GM12878 (cell line): Measurements from ENCODE around the gene RBBP5. TPM values are rescaled to one million over a fixed set of nuclear protein-coding genes. Genes with fewer than 3 reads are reported as not detected.

Experiments
- ATAC-seq: fragments of 200-7000 bp; cut with Tn5 transposase; 3 replicates; pipeline ENCODE4 v1.9.1; 2020; ENCODE audit warnings: mild to moderate bottlenecking, moderate library complexity
- BruUV-seq: library from RNA; stranded (reverse); fragments of 400-500 nt; replicated peaks from 2 replicates; lab custom pipeline; 2021; lab: Mats Ljungman, UMichigan
- CTCF ChIA-PET: fragments of 300-600 bp; sonication (Branson Sonifier 250); formaldehyde crosslinking; extraction: SDS; loops from one replicate; lab custom pipeline; 2021; ENCODE audit warnings: inconsistent platforms; lab: Yijun Ruan, JAX
- POLR2A ChIA-PET: fragments of 350-600 bp; formaldehyde crosslinking; extraction: SDS; loops from one replicate; lab custom pipeline; 2021; ENCODE audit warnings: inconsistent platforms; lab: Charles Lee
- RAD21 ChIA-PET: fragments of 300-600 bp; sonication (Branson Sonifier 250); formaldehyde crosslinking; loops from one replicate; lab custom pipeline; 2023; ENCODE audit warnings: antibody characterized with exemption; ENCODE audit not compliant: unreplicated experiment; lab: Charles Lee
- SMC1A ChIA-PET: fragments of 300-600 bp; sonication (Branson Sonifier 250); formaldehyde crosslinking; loops from one replicate; lab custom pipeline; 2023; ENCODE audit not compliant: unreplicated experiment, uncharacterized antibody; lab: Charles Lee
- DNase-seq: peaks from one replicate; pipeline ENCODE4 v3.0.0-alpha.2; 2011; ENCODE audit warnings: low read depth, low spot score
- FAIRE-seq: peaks from 3 replicates; lab custom pipeline; 2011; peaks lifted over from hg19 to GRCh38; lab: Jason Lieb, UNC
- H2AFZ ChIP-seq: 2 replicates; pipeline ENCODE4 v1.6.0; 2011; ENCODE audit warnings: low read depth, low read length, control low read depth; ENCODE audit not compliant: control insufficient read depth
- H3K27ac ChIP-seq: 2 replicates; pipeline ENCODE4 v1.5.1; 2011; ENCODE audit warnings: control low read depth; ENCODE audit not compliant: control insufficient read depth, insufficient read depth
- H3K27me3 ChIP-seq, 2 experiments: replicated peaks in 1 of 2; 2 replicates each; pipeline versions ENCODE4 v1.6.0 to v1.6.1; 2011; ENCODE audit warnings: low read length in 1 of 2; ENCODE audit not compliant: control insufficient read depth in 2 of 2, insufficient read depth in 2 of 2
- H3K36me3 ChIP-seq, 2 experiments: 2 replicates each; pipeline ENCODE4 v1.5.1; 2011; ENCODE audit warnings: low read length in 1 of 2; ENCODE audit not compliant: control insufficient read depth in 2 of 2, insufficient read depth in 2 of 2
- H3K4me1 ChIP-seq: 2 replicates; pipeline ENCODE4 v1.6.1; 2011; ENCODE audit warnings: mild to moderate bottlenecking, low read length, moderate library complexity, mixed read lengths; ENCODE audit not compliant: control insufficient read depth, insufficient read depth
- H3K4me2 ChIP-seq: 2 replicates; pipeline ENCODE4 v1.6.0; 2011; ENCODE audit warnings: control low read depth; ENCODE audit not compliant: control insufficient read depth, insufficient read depth
- H3K4me3 ChIP-seq: fragments of 200-600 bp; sonication (generic); 2 replicates; pipeline ENCODE4 v1.5.1; 2016
- H3K79me2 ChIP-seq: 2 replicates; pipeline ENCODE4 v1.6.0; 2011; ENCODE audit warnings: low read length; ENCODE audit not compliant: control insufficient read depth, insufficient read depth
- H3K9ac ChIP-seq: 2 replicates; pipeline ENCODE4 v1.8.0; 2011; ENCODE audit warnings: low read length, control low read depth, mixed read lengths; ENCODE audit not compliant: control insufficient read depth, insufficient read depth
- H3K9me3 ChIP-seq: replicated peaks from 3 replicates; pipeline ENCODE4 v1.5.1; 2011; ENCODE audit warnings: mild to moderate bottlenecking, low read length; ENCODE audit not compliant: control insufficient read depth, insufficient read depth
- H4K20me1 ChIP-seq: 2 replicates; pipeline ENCODE4 v1.6.0; 2011; ENCODE audit not compliant: control insufficient read depth, insufficient read depth
- BCL11A ChIP-seq: IDR thresholded peaks from 2 replicates; pipeline ENCODE4 v1.6.1; 2011; ENCODE audit warnings: low read depth, low read length
- BCL3 ChIP-seq: IDR thresholded peaks from 2 replicates; pipeline ENCODE4 v1.6.1; 2011; ENCODE audit warnings: borderline replicate concordance, low read depth, mild to moderate bottlenecking, moderate library complexity, low read length; ENCODE audit not compliant: insufficient read depth, poor library complexity, severe bottlenecking
- E2F4 ChIP-seq: IDR thresholded peaks from 2 replicates; pipeline ENCODE4 v1.6.1; 2012; ENCODE audit warnings: low read depth, low read length, improper control_type of control experiment
- E2F8 ChIP-seq: fragments of 450-650 bp; IDR thresholded peaks from 2 replicates; pipeline ENCODE4 v1.6.1; 2018; ENCODE audit warnings: mild to moderate bottlenecking, low read depth, moderate library complexity; ENCODE audit not compliant: partially characterized antibody
- EGR1 ChIP-seq, 2 experiments: IDR thresholded peaks; 1 replicate in 1 of 2; 2 replicates in 1 of 2; pipeline ENCODE4 v1.6.1; 2011 to 2012; ENCODE audit warnings: low read depth in 2 of 2, low read length in 2 of 2, borderline replicate concordance in 1 of 2, mild to moderate bottlenecking in 1 of 2, moderate library complexity in 1 of 2
- IKZF1 ChIP-seq: fragments of 450-650 bp; conservative IDR thresholded peaks from 2 replicates; pipeline ENCODE4 v1.6.1; 2017; ENCODE audit warnings: antibody characterized with exemption, mild to moderate bottlenecking
- IKZF2 ChIP-seq, 2 experiments: fragments of 450-650 bp; IDR thresholded peaks; 2 replicates each; pipeline ENCODE4 v1.6.1; 2017; ENCODE audit warnings: mild to moderate bottlenecking in 2 of 2, moderate library complexity in 2 of 2
- IRF4 ChIP-seq: IDR thresholded peaks from 2 replicates; pipeline ENCODE4 v1.6.1; 2011; ENCODE audit warnings: low read depth, low read length
- MXI1 ChIP-seq: fragments of 150-350 bp; IDR thresholded peaks from 2 replicates; pipeline ENCODE4 v1.6.1; 2011; ENCODE audit warnings: low read depth, mild to moderate bottlenecking, inconsistent platforms, low read length, improper control_type of control experiment
- NFYA ChIP-seq: IDR thresholded peaks from 2 replicates; pipeline ENCODE4 v1.6.1; 2011; ENCODE audit warnings: low read depth, mild to moderate bottlenecking, low read length, improper control_type of control experiment, borderline replicate concordance
- NR2F1 ChIP-seq: fragments of 450-650 bp; conservative IDR thresholded peaks from 2 replicates; pipeline ENCODE4 v1.6.1; 2017; ENCODE audit warnings: mild to moderate bottlenecking
- PML ChIP-seq: IDR thresholded peaks from 2 replicates; pipeline ENCODE4 v1.6.1; 2012; ENCODE audit warnings: low read length, inconsistent platforms
- RB1 ChIP-seq: fragments of 450-650 bp; formaldehyde crosslinking; IDR thresholded peaks from 2 replicates; pipeline ENCODE4 v1.6.1; 2017; ENCODE audit warnings: mild to moderate bottlenecking, borderline replicate concordance
- RUNX3 ChIP-seq: IDR thresholded peaks from 2 replicates; pipeline ENCODE4 v1.6.1; 2012; ENCODE audit warnings: low read length, inconsistent platforms
- SMAD5 ChIP-seq: IDR thresholded peaks from 2 replicates; pipeline ENCODE4 v1.6.1; 2016; ENCODE audit warnings: antibody characterized with exemption, low read depth
- USF2 ChIP-seq: IDR thresholded peaks from 2 replicates; pipeline ENCODE4 v1.6.1; 2011; ENCODE audit warnings: low read depth, low read length, improper control_type of control experiment, borderline replicate concordance
- ZBTB33 ChIP-seq: fragments of 450-650 bp; IDR thresholded peaks from 2 replicates; pipeline ENCODE4 v1.6.1; 2017; ENCODE audit warnings: mild to moderate bottlenecking
- ZNF274 ChIP-seq: IDR thresholded peaks from one replicate; pipeline ENCODE4 v1.8.0; 2011; ENCODE audit not compliant: insufficient read length, insufficient read depth
- WGBS: methylation state at CpG from one replicate; pipeline ENCODE4 v1.1.6; 2016; ENCODE audit warnings: low lambda C conversion rate; ENCODE audit not compliant: insufficient replicate concordance, insufficient coverage; ENCODE audit errors: missing lambda C conversion rate; 5-methylcytosine and 5-hydroxymethylcytosine counted together
- in situ Hi-C: fragments of 300-500 bp; cut with MboI; formaldehyde crosslinking; loops from 9 replicates; pipeline ENCODE4 v1.14.3; 2018; ENCODE audit warnings: mixed read lengths
- intact Hi-C: fragments of 100-400 bp; cut with micrococcal nuclease; formaldehyde crosslinking; loops from one replicate; pipeline ENCODE4 v1.14.2; 2022; ENCODE audit not compliant: unreplicated experiment
- polyA plus RNA-seq, 11 experiments: library from polyadenylated mRNA; depleted of rRNA in 4 of 11; unstranded in 6 of 11; stranded (reverse) in 5 of 11; fragments of >200 nt; fragmentation: Nextera tagmentation in 4 of 11; fragmentation: Illumina TruSeq in 1 of 11; extraction: Ambion mirVana in 4 of 11; extraction: Trizol in 1 of 11; gene quantifications; 1 replicate in 1 of 11; 2 replicates in 10 of 11; pipeline versions ENCODE4 v1.2.1 to v1.2.3, GENCODE V29; 2011 to 2016; ENCODE audit warnings: inconsistent platforms in 2 of 11, missing spikeins in 2 of 11, low read depth in 1 of 11
- total RNA-seq, 4 experiments: library from RNA; depleted of rRNA in 3 of 4; stranded (reverse); fragments of >200 nt in 3 of 4; fragmentation: Illumina TruSeq in 1 of 4; extraction: Trizol in 1 of 4; gene quantifications; 2 replicates each; pipeline versions ENCODE4 v1.2.1 to v1.2.3, GENCODE V29; 2013 to 2021

Gene RBBP5
- total and polyA plus RNA-seq, 10 of the 15 experiments (the other 5 are each of a cell fraction or from before 2014, with no cell fraction given), result 10.0 to 20.6 (median 14.8) TPM

GRCh38 chr1:205128050-205128449, 6.3 kb upstream of the RBBP5 start:
- Histone ChIP-seq H3K27ac (no peak overlapping the region), H2AFZ (no peak overlapping the region; the same call in 1 of the 2 replicates)
- TF ChIP-seq BCL3 (no peak), NFYA (no peak), IKZF2 (IDR thresholded peaks at IDR 0.05) (no peak), BCL11A (no peak), ZBTB33 (no peak), ZNF274 (no peak), PML (no peak), EGR1 (IDR thresholded peaks at IDR 0.05; ENCODE audit: borderline replicate concordance in 1 of 2, low read depth in 2 of 2, low read length in 2 of 2) (no peak), IKZF1 (no peak), NR2F1 (no peak), E2F8 (no peak), IRF4 (no peak), RB1 (no peak), MXI1 (no peak), RUNX3 (no peak), E2F4 (no peak), SMAD5 (no peak), USF2 (no peak)
- TF ChIP-seq, all 136 proteins: peak for 0
- intact Hi-C loops (no loop called here), in situ Hi-C loops (no loop called here)
- Histone ChIP-seq H3K4me1 (no peaks in the 10 kb centered on the region; the same call in 1 of the 2 replicates), H3K4me3 (no peak overlapping the region), H4K20me1 (no peaks in the 10 kb centered on the region), H3K27me3 (no peaks in the 10 kb centered on the region), H3K4me2 (no peak overlapping the region), H3K79me2 (no peaks in the 10 kb centered on the region), H3K9ac (no peak overlapping the region), H3K36me3 (no peaks in the 10 kb centered on the region), H3K9me3 (no peaks in the 10 kb centered on the region)
- no peak for FAIRE-seq
- no peak for ATAC-seq
- BruUV-seq, result no TSS peak
- 45% methylated on average over 2 of the region's 2 CpGs for WGBS
- ChIA-PET SMC1A (interaction anchor here (1.7 kb wide), 1 partner anchor 13 kb away, joined by 3 read pairs; no protein-coding TSS in a partner anchor), RAD21 (no interaction called here), POLR2A (no interaction called here), CTCF (interaction anchor here (11.3 kb wide), 1 partner anchor 12 kb away, joined by 88 read pairs; no protein-coding TSS in a partner anchor)
- DNase-seq, result no peak
